Measurements from ENCODE around the gene CASP4. TPM values are rescaled to one million over a fixed set of nuclear protein-coding genes. Genes with fewer than 3 reads are reported as not detected.

CASP4 gene
- total and polyA plus RNA-seq, 4 donors, result 63.0 to 188 (median 129) TPM

GRCh38 chr11:104965735-104966134, 2.6 kb downstream of the CASP4 start:
- H3K4me3 ChIP-seq, result no peak overlapping the region
- H3K36me3 ChIP-seq (ENCODE audit: control insufficient read depth in 4 of 4, insufficient read depth in 4 of 4, low read length in 4 of 4), result peaks cover 0 to 14% (median 4%) of the 10 kb centered on the region in 4 donors
- WGBS, 2 donors, result 68 to 85% methylated on average over 5 of the region's 5 CpGs
- peak overlapping the region in 1 of 2 donors; percentile 22 for H3K27ac ChIP-seq (ENCODE audit: low read depth in 1 of 2, low read length in 1 of 2)
- peaks cover 0 to 3% (median 1%) of the 10 kb centered on the region in 4 donors for H3K9me3 ChIP-seq (ENCODE audit: control insufficient read depth in 4 of 4, insufficient read depth in 3 of 4, low read length in 3 of 4)
- H3K27me3 ChIP-seq (ENCODE audit: control insufficient read depth in 3 of 3, insufficient read depth in 3 of 3, low read length in 2 of 3), result no peaks in the 10 kb centered on the region
- TF ChIP-seq, protein P1, sequence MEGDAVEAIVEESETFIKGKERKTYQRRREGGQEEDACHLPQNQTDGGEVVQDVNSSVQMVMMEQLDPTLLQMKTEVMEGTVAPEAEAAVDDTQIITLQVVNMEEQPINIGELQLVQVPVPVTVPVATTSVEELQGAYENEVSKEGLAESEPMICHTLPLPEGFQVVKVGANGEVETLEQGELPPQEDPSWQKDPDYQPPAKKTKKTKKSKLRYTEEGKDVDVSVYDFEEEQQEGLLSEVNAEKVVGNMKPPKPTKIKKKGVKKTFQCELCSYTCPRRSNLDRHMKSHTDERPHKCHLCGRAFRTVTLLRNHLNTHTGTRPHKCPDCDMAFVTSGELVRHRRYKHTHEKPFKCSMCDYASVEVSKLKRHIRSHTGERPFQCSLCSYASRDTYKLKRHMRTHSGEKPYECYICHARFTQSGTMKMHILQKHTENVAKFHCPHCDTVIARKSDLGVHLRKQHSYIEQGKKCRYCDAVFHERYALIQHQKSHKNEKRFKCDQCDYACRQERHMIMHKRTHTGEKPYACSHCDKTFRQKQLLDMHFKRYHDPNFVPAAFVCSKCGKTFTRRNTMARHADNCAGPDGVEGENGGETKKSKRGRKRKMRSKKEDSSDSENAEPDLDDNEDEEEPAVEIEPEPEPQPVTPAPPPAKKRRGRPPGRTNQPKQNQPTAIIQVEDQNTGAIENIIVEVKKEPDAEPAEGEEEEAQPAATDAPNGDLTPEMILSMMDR (IDR thresholded peaks at IDR 0.05; ENCODE audit: control extremely low read depth, extremely low read depth), result no peak
- ATAC-seq (ENCODE audit: insufficient read depth, low FRiP score) (no peak), DNase-seq (no peak)
- H3K4me1 ChIP-seq (ENCODE audit: control insufficient read depth in 5 of 5, insufficient read depth in 5 of 5, low read length in 5 of 5), result peaks cover 0 to 21% (median 7%) of the 10 kb centered on the region in 5 donors
- no peak overlapping the region for H3K9ac ChIP-seq (ENCODE audit: insufficient read depth in 1 of 2, low read length in 2 of 2)

GRCh38 chr11:104964247-104964646, 4.1 kb downstream of the CASP4 start:
- TF ChIP-seq, protein P1 (IDR thresholded peaks at IDR 0.05; ENCODE audit: control extremely low read depth, extremely low read depth), result no peak
- no peak overlapping the region for H3K27ac ChIP-seq (ENCODE audit: low read depth in 1 of 2, low read length in 1 of 2)
- H3K27me3 ChIP-seq (ENCODE audit: control insufficient read depth in 3 of 3, insufficient read depth in 3 of 3, low read length in 2 of 3), result no peaks in the 10 kb centered on the region
- H3K4me1 ChIP-seq (ENCODE audit: control insufficient read depth in 5 of 5, insufficient read depth in 5 of 5, low read length in 5 of 5), result peaks cover 0 to 21% (median 7%) of the 10 kb centered on the region in 5 donors
- ATAC-seq (ENCODE audit: insufficient read depth, low FRiP score) (no peak), DNase-seq (no peak)
- H3K4me3 ChIP-seq, result no peak overlapping the region
- WGBS, 2 donors, result 95 to 97% methylated on average over 1 of the region's 1 CpG
- H3K9ac ChIP-seq (ENCODE audit: insufficient read depth in 1 of 2, low read length in 2 of 2), result no peak overlapping the region
- peaks cover 0 to 3% (median 1%) of the 10 kb centered on the region in 4 donors for H3K9me3 ChIP-seq (ENCODE audit: control insufficient read depth in 4 of 4, insufficient read depth in 3 of 4, low read length in 3 of 4)
- H3K36me3 ChIP-seq (ENCODE audit: control insufficient read depth in 4 of 4, insufficient read depth in 4 of 4, low read length in 4 of 4), result peaks cover 0 to 14% (median 4%) of the 10 kb centered on the region in 4 donors

DNA sequence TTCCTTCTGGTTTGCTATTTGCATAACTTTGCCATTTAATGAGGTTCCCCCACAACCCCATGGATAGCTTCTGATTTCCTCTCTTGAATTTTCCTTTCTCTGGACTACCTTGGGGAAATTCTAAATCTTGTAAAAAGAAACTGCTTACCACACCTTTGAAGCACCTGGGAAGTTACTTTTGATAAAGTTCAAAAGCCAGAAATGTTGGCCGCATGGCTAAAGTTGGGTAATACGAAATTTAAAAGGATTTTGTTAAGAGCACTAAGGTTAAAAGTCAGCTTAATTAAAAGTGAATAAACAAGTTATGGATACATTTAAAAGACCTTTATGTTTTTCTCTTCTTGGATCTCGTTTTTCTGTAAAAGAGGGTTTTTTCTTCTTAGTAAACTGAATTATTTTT, 5.5 kb downstream of the CASP4 start:
- Histone ChIP-seq H3K27me3 (ENCODE audit: control insufficient read depth in 3 of 3, insufficient read depth in 3 of 3, low read length in 2 of 3) (no peaks in the 10 kb centered on the region), H3K4me1 (ENCODE audit: control insufficient read depth in 5 of 5, insufficient read depth in 5 of 5, low read length in 5 of 5) (peaks cover 0 to 17% (median 7%) of the 10 kb centered on the region in 5 donors), H3K27ac (ENCODE audit: low read depth in 1 of 2, low read length in 1 of 2) (no peak overlapping the region), H3K36me3 (ENCODE audit: control insufficient read depth in 4 of 4, insufficient read depth in 4 of 4, low read length in 4 of 4) (peaks cover 0 to 14% (median 4%) of the 10 kb centered on the region in 4 donors), H3K9ac (ENCODE audit: insufficient read depth in 1 of 2, low read length in 2 of 2) (no peak overlapping the region), H3K9me3 (ENCODE audit: control insufficient read depth in 4 of 4, insufficient read depth in 3 of 4, low read length in 3 of 4) (peaks cover 0 to 3% (median 1%) of the 10 kb centered on the region in 4 donors), H3K4me3 (no peak overlapping the region)
- ATAC-seq (ENCODE audit: insufficient read depth, low FRiP score) (no peak), DNase-seq (no peak)
- WGBS, 2 donors, result 81 to 94% methylated on average over 3 of the region's 3 CpGs
- TF ChIP-seq, protein P1 (IDR thresholded peaks at IDR 0.05; ENCODE audit: control extremely low read depth, extremely low read depth), result no peak

GRCh38 chr11:104957280-104957679, 11.1 kb downstream of the CASP4 start:
- Histone ChIP-seq H3K27me3 (ENCODE audit: control insufficient read depth in 3 of 3, insufficient read depth in 3 of 3, low read length in 2 of 3) (no peaks in the 10 kb centered on the region), H3K9ac (ENCODE audit: insufficient read depth in 1 of 2, low read length in 2 of 2) (no peak overlapping the region), H3K9me3 (ENCODE audit: control insufficient read depth in 4 of 4, insufficient read depth in 3 of 4, low read length in 3 of 4) (no peaks in the 10 kb centered on the region), H3K27ac (ENCODE audit: low read depth in 1 of 2, low read length in 1 of 2) (no peak overlapping the region), H3K4me3 (no peak overlapping the region), H3K4me1 (ENCODE audit: control insufficient read depth in 5 of 5, insufficient read depth in 5 of 5, low read length in 5 of 5) (peaks cover 0 to 4% (median 0%) of the 10 kb centered on the region in 5 donors), H3K36me3 (ENCODE audit: control insufficient read depth in 4 of 4, insufficient read depth in 4 of 4, low read length in 4 of 4) (peaks cover 4 to 13% (median 9%) of the 10 kb centered on the region in 4 donors)
- no peak for ATAC-seq (ENCODE audit: insufficient read depth, low FRiP score)
- TF ChIP-seq, protein P1 (IDR thresholded peaks at IDR 0.05; ENCODE audit: control extremely low read depth, extremely low read depth), result no peak
- 94 to 97% methylated on average over 3 of the region's 3 CpGs for WGBS, 2 donors
- DNase-seq, result no peak

Measured in lung (tissue), 12 donors.